Lung (tissue), 12 donors: ENCODE measurements around the gene TMX3. TPM values are rescaled to one million over a fixed set of nuclear protein-coding genes. Genes with fewer than 3 reads are reported as not detected.

Experiments used
- ATAC-seq: fragments of 200-7000 bp; cut with Tn5 transposase; one replicate; pipeline ENCODE4 v1.9.1; 2020; ENCODE audit warnings: moderate number of reproducible peaks; ENCODE audit not compliant: insufficient read depth, low FRiP score
- DNase-seq, 3 donors: peaks; one replicate each; pipeline ENCODE4 v3.0.0-alpha.2; 2013 to 2017
- H3K27ac ChIP-seq, 2 donors: one replicate each; pipeline ENCODE4 v1.5.1; 2013; ENCODE audit warnings: mild to moderate bottlenecking in 2 of 2, moderate library complexity in 2 of 2, control low read depth in 1 of 2, inconsistent platforms in 1 of 2, low read depth in 1 of 2, low read length in 1 of 2
- H3K27me3 ChIP-seq, 3 donors: one replicate each; pipeline ENCODE4 v1.5.1; 2013; ENCODE audit warnings: low read length in 2 of 3; ENCODE audit not compliant: control insufficient read depth in 3 of 3, insufficient read depth in 3 of 3
- H3K36me3 ChIP-seq, 4 donors: one replicate each; pipeline ENCODE4 v1.5.1; 2013; ENCODE audit warnings: low read length in 4 of 4, mild to moderate bottlenecking in 1 of 4, moderate library complexity in 1 of 4; ENCODE audit not compliant: control insufficient read depth in 4 of 4, insufficient read depth in 4 of 4
- H3K4me1 ChIP-seq, 5 donors: one replicate each; pipeline ENCODE4 v1.5.1; 2013; ENCODE audit warnings: low read length in 5 of 5, mild to moderate bottlenecking in 2 of 5, moderate library complexity in 1 of 5; ENCODE audit not compliant: control insufficient read depth in 5 of 5, insufficient read depth in 5 of 5
- H3K4me3 ChIP-seq: one replicate; pipeline ENCODE4 v1.5.1; 2013; ENCODE audit warnings: mild to moderate bottlenecking, control low read depth, moderate library complexity
- H3K9ac ChIP-seq, 2 donors: one replicate each; pipeline ENCODE4 v1.5.1; 2013; ENCODE audit warnings: low read length in 2 of 2, control low read depth in 1 of 2; ENCODE audit not compliant: insufficient read depth in 1 of 2
- H3K9me3 ChIP-seq, 4 donors: one replicate each; pipeline ENCODE4 v1.5.1; 2013; ENCODE audit warnings: low read length in 3 of 4, mild to moderate bottlenecking in 1 of 4, moderate library complexity in 1 of 4; ENCODE audit not compliant: control insufficient read depth in 4 of 4, insufficient read depth in 3 of 4
- CTCF ChIP-seq: IDR thresholded peaks from 2 replicates; pipeline ENCODE4 v1.5.1; 2012; ENCODE audit warnings: mild to moderate bottlenecking; ENCODE audit errors: control extremely low read depth, extremely low read depth
- WGBS, 2 donors: extraction: QIAGEN DNeasy Blood & Tissue Kit; methylation state at CpG; one replicate each; pipeline ENCODE4 v1.1.7; 2013; 5-methylcytosine and 5-hydroxymethylcytosine counted together
- polyA plus RNA-seq, 2 donors: library from polyadenylated mRNA; stranded (reverse); fragments of 200-250 nt; gene quantifications; one replicate each; pipeline ENCODE4 v1.2.1, GENCODE V29; 2013
- total RNA-seq, 2 donors: library from RNA; depleted of rRNA in 1 of 2; stranded (reverse); fragments of >200 nt in 1 of 2; gene quantifications; one replicate each; pipeline ENCODE4 v1.2.1, GENCODE V29; 2014 to 2021
- donor health status: control.
- donor health status: control.
- donor health status: Bipolar disorder and iron deficiency.
- donor health status: healthy.
- donor health status: DM: yes; HTN: yes; CAD: no.

The TMX3 gene
- total and polyA plus RNA-seq, 4 donors = 23.9 to 78.6 (median 41.9) TPM

- ATAC-seq (no peak), DNase-seq (no peak)
- no peaks in the 10 kb centered on the region for H3K36me3 ChIP-seq
- peaks cover 0 to 3% (median 0%) of the 10 kb centered on the region in 4 donors for H3K9me3 ChIP-seq
- no peaks in the 10 kb centered on the region for H3K27me3 ChIP-seq
- no peak overlapping the region for H3K4me3 ChIP-seq
- H3K4me1 ChIP-seq = peaks cover 0 to 2% (median 0%) of the 10 kb centered on the region in 5 donors
- TF ChIP-seq CTCF = no peak
- 37 to 56% methylated on average over 3 of the region's 3 CpGs for WGBS, 2 donors
- H3K27ac ChIP-seq = no peak overlapping the region
- no peak overlapping the region for H3K9ac ChIP-seq
Measured at GRCh38 chr18:68642003-68642402, 72.9 kb downstream of the TMX3 start.

GRCh38 chr18:68640861-68641260, 74.0 kb downstream of the TMX3 start:
- H3K4me1 ChIP-seq = peaks cover 0 to 2% (median 0%) of the 10 kb centered on the region in 5 donors
- H3K4me3 ChIP-seq = no peak overlapping the region
- H3K27me3 ChIP-seq = no peaks in the 10 kb centered on the region
- H3K9ac ChIP-seq = no peak overlapping the region
- H3K36me3 ChIP-seq = no peaks in the 10 kb centered on the region
- no peak overlapping the region for H3K27ac ChIP-seq
- no peak for TF ChIP-seq CTCF
- peak in 1 of 3 donors; percentile 25 for DNase-seq
- ATAC-seq = no peak
- H3K9me3 ChIP-seq = peaks cover 0 to 3% (median 0%) of the 10 kb centered on the region in 4 donors

- H3K27me3 ChIP-seq = no peaks in the 10 kb centered on the region
- H3K36me3 ChIP-seq = no peaks in the 10 kb centered on the region
- 86 to 92% methylated on average over 6 of the region's 6 CpGs for WGBS, 2 donors
- ATAC-seq (no peak), DNase-seq (no peak)
- H3K4me1 ChIP-seq = peaks cover 0 to 2% (median 0%) of the 10 kb centered on the region in 5 donors
- peaks cover 0 to 3% (median 0%) of the 10 kb centered on the region in 4 donors for H3K9me3 ChIP-seq
- TF ChIP-seq CTCF = no peak
- H3K4me3 ChIP-seq = no peak overlapping the region
- no peak overlapping the region for H3K27ac ChIP-seq
- H3K9ac ChIP-seq = no peak overlapping the region
Measured at GRCh38 chr18:68638613-68639012, 76.3 kb downstream of the TMX3 start.

- Histone ChIP-seq H3K9ac (no peak overlapping the region), H3K27me3 (no peaks in the 10 kb centered on the region), H3K27ac (no peak overlapping the region), H3K36me3 (no peaks in the 10 kb centered on the region), H3K9me3 (no peaks in the 10 kb centered on the region), H3K4me1 (no peaks in the 10 kb centered on the region), H3K4me3 (no peak overlapping the region)
- ATAC-seq (no peak), DNase-seq (no peak)
- no peak for TF ChIP-seq CTCF
Measured at GRCh38 chr18:68627812-68628211, 87.1 kb downstream of the TMX3 start.

Other genes with a start within 250 kb of the TMX3 start
- 10 to 100 TPM; 30.4 to 78.8 TPM for gene CCDC102B, start 83.0 kb upstream of the TMX3 start, total RNA-seq
- 1 to 10 TPM; 7.1 to 9.3 TPM for gene CCDC102B, start 83.0 kb upstream of the TMX3 start, polyA plus RNA-seq